Measurements from ENCODE around the gene HSF2BP.
A peak's percentile ranks its signal among the peaks of the same experiment; 100 is the strongest.

DNA sequence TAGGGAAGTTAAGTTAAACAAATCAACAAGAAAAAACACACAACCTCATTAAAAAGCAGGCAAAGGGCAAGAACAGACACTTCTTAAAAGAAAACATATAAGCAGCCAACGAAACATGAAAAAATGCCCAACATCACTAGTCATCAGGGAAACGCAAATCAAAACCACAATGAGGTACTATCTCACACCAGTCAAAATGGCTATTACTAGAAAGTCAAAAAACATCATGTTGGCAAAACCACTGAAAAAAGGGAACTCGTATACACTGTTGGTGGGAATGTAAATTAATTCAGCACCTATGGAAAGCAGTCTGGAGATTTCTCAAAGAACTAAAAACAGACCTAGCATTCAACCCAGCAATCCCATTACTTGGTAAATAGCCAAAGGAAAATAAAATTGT, 51.1 kb downstream of the HSF2BP start:
- no peak for TF ChIP-seq CTCF (IDR thresholded peaks at IDR 0.05; ENCODE audit: insufficient read depth, low read length)
- no peak for TF ChIP-seq POLR2AphosphoS5 (IDR thresholded peaks at IDR 0.05; ENCODE audit: low read depth)
- peak; percentile 80 for TF ChIP-seq REST (IDR thresholded peaks at IDR 0.05; ENCODE audit: insufficient replicate concordance, low read depth)

All from HL-60 (cell line).